Hippocampal formation (tissue), 2 donors: ENCODE data around the gene AOPEP.
"Not testable (repeated sequence)": the region's sequence is repeated elsewhere in the genome, so short reads cannot be mapped to it uniquely, and the experiment has no call there.

ENCODE experiments used
- DNase-seq, 2 donors: peaks; one replicate each; lab custom pipeline; 2025; lab: John Stamatoyannopoulos, UW

The AOPEP gene

DNA sequence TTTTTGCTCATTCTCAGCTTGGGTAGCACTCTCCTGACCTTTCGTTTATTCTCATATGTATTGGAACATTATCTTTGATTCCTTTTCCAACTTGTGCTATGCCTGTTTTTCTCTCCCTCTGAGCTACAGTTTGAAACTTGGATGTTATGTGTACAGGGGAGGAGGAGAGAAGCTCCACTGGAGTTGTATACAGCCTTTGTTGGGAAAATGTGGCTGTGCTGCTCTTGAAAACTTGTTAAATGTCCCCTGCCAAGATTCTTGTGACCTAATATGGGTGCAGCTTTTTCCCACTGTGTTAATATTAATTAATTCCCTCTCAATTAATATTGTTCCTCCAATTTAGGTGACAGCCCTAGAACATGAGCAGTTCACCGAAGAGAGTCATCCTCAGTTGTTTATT, 235.4 kb downstream of the AOPEP start:
- peak in 1 of 2 donors; percentile 28 for DNase-seq

DNA sequence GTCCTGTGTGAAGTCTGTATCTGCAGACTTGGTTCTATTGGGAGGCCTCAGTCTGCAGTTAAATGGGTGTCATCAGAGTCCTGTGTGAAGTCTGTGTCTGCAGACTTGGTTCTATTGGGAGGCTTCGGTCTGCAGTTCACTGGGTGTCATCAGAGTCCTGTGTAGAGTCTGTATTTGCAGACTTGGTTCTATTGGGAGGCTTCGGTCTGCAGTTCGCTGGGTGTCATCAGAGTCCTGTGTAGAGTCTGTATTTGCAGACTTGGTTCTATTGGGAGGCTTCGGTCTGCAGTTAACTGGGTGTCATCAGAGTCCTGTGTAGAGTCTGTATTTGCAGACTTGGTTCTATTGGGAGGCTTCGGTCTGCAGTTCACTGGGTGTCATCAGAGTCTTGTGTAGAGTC, 239.1 kb downstream of the AOPEP start:
- not testable (repeated sequence) for DNase-seq

DNA sequence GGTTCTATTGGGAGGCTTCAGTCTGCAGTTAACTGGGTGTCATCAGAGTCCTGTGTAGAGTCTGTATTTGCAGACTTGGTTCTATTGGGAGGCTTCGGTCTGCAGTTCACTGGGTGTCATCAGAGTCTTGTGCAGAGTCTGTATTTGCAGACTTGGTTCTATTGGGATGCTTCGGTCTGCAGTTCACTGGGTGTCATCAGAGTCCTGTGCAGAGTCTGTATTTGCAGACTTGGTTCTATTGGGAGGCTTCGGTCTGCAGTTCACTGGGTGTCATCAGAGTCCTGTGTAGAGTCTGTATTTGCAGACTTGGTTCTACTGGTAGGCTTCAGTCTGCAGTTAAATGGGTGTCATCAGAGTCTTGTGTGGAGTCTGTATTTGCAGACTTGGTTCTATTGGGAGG, 239.5 kb downstream of the AOPEP start:
- peak in 1 of 2 donors; percentile 14 for DNase-seq

DNA sequence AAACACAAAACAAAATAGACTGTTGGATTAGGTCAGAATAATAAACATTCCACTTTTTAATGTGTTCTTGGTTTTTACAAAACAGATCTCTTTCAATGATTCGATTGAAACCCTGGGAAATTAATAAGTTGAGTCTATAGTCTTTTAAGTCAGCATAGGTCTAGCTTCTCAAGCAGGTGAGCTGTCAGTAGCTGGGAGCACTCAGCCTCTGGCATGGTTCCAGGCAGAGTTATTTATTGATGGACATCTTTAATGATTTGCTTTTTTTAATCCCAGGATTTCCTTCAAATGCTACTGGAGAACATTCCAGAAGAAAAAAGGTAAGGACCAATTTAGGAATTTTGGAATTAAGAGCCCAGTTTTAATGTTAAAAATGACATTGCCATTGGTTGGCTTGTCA, 241.0 kb downstream of the AOPEP start:
- DNase-seq, result no peak

DNA sequence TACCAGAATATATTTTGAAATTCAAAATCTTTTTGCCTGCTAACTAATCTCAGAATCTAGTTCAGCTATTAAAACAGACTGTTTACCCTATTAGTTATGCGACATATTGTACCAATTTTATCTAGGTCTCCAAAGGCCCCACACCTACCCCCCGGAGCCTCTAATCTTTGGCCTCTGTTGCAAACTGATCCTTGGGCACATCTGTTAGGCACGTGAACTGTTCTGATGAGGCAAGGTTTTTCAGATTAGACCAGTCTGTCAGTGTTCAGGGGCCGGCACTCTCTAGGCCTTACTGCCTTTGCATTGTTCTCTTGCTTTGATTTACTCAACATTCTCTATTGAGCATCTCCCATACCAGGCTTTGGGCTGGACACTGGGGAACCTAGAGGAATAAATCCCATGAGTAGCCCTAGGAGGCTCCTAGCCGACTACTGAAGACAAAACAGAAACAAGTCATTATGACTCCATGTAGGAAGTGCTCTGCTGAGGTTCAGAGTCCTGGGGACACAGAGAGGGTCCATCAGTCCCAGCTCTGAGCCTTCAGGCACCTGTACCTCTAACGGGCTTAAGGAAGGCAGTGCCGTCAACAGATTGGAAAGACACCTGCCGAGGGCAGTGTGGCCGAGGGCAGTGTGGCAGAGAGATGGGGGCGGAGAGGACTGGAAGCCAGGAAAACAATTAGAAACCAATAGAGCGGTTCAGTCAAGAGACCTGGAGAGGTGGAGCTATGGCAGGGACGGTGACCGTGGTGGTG, 245.1 kb downstream of the AOPEP start:
- no peak for DNase-seq

DNA sequence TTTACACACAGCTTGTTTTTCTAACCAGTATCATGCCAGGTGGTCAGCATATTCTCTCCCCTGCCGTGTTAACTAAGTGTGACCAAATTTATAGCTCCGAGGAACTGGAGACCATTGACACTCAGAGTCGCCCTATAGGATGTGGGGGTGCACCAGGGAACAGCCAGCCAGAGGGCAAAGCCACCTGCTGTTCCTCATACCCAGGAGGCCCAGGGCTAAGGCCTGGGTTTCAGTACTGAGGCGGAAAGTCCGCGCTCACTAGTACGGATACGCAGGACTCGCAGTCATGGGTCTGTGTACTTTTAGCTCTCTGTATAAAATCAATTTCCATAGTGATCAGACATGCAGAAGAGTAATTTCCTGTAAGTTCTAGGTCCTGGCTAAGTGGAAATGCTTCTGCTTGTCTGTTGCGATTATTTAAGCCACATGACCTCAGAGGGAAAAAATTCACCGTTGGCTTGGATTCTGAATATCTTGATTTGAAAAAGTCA, 247.0 kb downstream of the AOPEP start:
- DNase-seq, result no peak

DNA sequence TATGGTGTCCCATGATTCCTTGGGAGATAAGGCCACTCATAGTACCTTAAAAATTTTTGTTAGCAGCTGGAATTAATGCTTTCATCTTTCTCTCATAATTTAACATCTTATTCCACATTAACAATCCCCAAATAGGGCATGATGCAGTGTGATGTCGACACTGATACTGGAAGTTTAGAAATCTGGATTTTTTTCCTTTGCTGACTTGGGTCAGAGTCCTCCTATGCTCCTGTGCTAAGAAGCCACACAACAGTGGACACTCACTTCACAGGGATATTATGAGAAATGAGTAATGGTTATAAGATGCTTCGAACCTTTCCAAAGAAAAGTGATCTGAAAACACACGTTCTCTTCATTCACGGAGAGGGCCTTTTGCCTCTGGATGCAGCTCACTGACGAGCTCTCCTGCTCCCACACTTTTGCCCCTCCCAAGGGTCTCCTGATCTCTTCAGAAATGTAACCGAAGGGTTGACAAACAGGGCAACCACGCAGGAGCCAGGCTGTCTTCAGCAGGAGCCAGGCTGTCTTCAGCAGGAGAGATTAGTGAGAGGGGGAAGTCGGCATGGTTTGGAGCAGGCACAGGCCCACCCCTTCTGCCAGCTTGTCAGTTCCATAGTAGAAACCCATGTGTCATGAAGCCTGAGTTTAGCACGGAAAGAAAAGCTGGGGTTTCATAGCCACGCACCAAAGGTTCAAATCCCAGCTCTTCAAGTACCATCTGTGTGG, 247.8 kb downstream of the AOPEP start:
- no peak for DNase-seq

DNA sequence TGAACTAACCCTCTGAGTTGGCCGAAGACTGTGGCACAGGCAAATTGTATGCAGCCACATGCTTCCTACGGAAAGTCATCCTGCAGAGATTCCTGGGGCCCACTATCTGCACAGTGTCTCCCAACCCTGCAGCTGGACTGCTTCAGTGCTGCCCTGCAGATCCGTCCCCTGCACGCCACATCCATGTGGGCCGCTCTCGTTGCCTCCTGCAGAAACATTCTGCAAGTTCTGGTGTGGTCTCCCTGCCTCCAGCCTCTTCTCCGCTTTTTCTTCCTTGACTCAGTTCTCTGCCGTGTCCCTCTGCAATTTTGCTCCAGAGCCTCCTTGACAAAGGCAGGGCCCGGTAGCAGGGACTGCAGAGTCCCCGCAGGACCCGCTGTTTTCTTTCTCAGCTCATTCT, 249.0 kb downstream of the AOPEP start:
- DNase-seq, result no peak

DNA sequence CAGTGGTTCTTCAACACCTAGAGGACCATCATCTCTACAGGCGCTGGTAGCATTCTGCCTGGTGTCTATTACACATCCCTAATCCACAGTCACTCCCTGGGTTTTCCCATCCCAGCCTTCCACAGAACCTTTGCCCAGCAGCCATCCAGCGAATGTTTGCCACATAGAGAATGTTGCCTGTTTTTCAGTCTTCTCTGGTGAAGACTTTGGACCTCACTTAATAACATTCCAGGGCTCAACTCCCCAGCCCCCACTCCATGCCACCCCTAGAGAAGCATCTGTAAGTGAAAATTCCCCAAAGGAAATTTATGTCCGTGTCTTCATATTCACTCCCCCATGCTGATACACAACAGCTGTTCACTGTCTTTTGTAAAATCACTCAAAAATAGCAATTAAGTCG, 249.6 kb downstream of the AOPEP start:
- DNase-seq, result no peak

DNA sequence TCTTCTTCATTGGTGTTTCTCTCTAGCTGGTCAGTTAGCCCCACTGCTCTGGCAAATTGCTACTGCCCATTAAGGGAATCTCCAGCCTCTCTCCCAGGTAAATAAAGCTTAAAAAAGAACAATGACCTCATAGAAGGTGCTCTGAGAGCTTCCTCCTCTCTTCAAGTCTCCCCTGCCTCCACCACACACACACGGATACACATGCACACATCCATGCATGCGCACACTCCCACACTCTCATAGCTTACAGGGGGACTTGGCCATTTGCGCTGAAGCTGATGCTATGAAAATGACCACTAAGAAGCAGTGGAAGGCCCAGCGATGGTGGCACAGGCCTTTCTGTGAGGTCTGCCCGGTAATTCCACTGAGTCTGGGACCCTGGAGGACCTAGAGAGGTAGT, 250.9 kb downstream of the AOPEP start:
- DNase-seq, result no peak

DNA sequence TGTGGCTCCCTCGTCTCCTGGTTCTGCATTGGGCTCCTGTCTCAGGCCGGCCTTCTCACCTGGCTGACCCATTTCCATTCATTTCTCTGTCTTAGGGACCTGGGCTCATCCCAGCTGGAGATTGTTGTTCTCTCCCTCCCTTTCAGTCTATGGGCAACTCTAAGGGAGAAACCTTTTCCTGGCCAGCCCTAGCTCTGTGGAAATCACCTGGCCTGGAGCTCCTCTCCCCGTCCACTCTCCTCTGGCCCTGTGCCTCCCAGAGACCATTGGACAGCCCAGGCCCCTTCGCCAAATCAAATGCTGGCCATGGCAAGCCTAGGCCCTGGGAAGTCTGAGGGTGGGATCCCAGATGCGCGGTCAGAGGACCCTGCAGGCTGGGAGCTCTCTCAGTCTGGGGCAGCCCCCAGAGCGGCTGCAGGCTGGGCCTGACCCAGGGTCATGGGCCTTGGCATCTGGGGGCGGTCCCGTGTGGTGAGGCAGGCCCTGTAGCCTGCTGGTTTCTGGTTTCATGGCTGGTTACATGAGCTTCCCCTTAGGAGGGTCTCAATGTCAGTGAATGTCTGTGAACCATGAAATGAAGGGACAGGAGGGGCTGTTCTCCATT, 253.5 kb downstream of the AOPEP start:
- no peak for DNase-seq

DNA sequence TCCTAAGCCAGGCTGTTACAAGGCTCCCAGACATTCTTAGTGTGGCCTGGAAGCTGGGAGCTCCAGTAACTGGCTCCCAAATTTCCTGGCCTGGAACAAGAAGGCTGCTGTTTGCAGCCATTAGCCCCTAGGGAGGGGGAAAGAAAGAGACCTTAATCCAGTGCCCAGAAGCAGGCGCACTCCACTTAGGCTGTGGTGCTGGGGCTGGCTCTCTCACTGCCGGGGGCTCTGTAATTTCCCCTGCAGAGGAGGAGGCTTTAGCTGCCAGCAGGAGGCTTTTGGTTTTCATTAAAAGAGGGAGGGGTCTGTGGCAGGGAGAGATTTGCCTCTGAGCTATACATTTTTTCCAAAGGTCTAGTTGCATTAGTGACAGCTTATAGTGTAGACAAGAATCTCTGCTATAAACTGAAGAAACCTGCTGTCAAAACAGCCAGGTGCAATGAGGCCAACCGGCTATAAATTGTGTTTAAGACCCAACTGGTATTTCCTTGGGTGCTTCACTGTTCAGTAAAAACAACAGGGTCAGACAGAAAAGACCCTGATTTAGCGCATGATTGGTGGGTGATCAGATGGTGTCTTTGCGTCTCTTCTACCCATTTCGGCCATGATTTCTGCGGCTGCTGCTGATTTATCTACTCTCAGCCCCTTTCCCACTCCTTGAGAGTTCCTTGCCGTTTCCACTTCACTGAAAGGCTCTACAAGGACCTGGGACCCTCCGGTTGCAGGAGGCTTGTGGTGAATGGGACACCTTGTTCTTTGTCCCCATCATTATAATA, 254.6 kb downstream of the AOPEP start:
- no peak for DNase-seq

DNA sequence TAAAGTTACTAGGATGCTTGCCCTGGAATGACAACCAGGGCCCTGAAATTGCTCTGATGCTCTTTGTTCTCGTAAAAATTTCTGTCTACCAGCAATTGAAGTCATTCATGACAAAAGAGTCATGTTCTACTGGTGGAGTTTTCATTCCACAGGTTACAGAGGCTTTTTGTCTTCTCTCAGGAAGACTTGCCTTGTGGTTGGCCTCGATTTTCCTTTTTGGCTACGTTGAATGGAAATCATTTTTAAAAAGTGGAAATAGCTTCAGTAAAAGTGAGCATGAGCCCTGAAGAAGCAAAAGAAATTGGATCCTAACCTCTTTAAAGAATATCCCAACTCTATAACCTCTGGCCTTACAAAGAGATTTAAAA, 255.2 kb downstream of the AOPEP start:
- DNase-seq, result no peak

DNA sequence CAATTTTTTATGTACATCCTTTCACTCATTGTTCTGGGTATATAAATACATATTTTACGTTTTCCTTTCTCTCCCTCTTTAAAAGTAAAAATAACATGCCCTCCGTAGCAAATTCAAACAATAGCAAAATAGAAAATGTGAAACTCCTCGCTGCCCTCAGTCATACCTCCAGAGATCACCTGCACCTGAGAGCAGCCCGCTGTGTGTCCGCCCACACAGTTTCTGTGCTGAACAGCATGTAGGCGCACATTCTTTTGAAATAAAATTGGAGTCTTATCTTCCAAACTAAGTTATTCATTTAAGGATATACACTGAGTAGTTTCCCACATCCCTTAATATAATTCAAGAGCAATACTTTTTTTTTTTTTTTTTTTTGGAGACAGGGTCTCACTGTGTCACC, 255.7 kb downstream of the AOPEP start:
- no peak for DNase-seq

DNA sequence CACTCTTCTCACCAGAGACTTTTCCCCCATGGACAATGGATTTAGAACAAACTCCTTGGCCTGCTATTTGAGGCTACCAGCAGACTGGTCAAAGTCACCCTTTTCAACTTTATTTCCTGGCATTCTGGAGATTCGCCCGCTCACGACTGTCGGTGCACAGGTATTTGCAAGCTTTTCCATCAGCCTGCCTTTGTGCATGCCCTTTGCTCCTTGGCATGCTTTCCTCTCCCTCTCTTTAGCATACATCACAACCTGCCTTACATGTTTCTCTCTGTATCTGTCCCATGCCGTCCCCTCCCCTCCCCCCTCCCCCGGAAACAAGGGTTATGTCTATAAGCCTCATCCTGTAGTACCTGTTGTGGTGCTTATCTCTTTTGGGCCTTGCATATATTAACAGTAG, 257.1 kb downstream of the AOPEP start:
- no peak for DNase-seq

DNA sequence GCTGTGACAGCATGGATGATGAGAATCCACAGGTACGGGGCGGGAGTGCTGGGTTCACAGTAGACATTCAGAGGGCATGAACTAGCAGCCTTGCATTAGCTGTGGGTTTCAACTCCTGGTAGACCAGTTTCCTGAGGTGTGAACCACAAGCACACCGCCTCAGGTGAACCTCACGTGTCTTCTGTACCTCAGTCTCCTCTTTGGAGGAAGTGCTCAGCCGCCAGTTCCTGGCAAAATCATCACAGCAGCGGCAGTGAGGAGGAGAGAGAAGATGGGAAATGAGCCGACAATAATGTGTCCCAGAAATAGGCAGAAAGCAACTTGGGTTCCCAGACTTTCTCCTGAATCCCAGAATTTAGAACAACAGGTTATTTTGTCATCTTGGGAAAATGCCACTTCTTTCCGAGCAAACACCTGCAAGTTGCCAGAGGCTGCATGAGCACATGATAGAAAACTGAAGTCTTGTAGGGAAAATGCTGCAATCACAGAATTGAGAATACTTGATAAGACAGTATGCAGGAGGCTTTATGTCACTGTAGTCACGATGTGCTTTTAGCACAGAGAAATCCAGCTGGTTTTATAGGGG, 258.5 kb downstream of the AOPEP start:
- DNase-seq, result peak in 1 of 2 donors; percentile 6

DNA sequence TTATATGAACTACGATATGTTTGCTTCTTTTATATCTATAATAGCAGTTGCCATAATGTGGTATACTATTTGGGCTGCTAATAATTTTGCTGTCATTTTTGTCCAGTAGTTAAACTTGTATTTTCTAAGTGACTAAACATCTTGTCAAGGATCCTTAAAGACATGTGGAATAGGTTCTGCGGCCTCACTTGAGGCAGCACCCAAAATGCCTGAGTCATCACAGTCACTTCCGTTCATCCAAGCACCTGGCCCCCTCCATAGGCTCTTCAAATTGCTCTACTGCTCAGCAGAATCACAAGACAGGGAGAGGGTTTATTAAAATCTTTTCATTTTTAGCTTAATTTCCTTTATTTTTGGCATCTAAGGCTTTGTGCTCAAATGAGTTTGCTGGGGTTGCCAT, 259.1 kb downstream of the AOPEP start:
- no peak for DNase-seq

DNA sequence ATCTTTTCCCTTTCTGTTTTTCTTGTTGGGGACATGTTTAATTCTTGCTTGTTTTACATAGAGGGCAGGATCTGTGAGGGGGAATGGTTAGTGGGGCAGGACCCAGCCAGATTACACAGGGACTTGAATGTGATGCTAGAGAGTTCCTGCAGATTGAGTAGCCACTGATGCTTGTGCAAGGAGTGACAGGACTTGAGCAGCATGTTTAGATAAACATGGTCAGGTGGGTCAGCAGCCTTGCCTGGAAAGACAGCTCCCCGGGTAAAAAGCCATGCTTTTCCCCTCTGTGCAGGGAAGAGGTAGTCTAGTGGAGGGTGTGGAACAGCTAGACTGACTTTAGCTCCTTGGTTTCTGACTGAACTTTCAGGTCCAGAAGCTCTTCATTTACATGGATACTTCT, 261.2 kb downstream of the AOPEP start:
- DNase-seq, result no peak

DNA sequence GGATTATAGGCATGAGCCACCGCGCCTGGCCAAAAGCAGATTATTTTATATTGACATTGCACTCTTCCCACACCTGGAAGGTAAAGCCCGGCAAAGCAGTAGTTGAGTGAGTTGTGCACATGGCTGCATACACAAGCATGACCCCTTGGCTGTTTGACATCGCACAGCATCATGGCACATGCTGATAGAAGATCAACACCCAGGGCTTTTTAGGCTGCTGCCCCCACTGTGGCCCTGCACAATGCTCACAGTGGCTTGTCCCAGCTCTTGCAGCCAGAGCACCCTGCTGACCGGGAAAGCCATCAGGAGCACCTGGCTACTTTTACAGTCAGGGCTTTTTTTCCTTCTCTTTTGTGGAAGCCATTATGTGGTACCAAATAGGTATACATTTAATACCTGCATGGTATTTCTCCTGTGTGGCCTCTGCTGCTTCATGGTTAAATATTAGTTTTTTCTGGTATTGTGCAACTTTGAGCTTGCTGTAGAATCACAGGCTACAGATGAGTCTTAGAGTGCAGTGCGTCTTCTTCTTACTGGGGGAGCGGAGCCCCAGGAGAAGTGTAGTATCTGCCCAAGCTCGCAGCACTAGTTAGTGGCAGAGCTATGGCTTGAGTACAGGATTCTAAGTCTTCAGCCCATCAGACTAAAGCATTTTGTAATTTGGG, 264.5 kb downstream of the AOPEP start:
- no peak for DNase-seq

DNA sequence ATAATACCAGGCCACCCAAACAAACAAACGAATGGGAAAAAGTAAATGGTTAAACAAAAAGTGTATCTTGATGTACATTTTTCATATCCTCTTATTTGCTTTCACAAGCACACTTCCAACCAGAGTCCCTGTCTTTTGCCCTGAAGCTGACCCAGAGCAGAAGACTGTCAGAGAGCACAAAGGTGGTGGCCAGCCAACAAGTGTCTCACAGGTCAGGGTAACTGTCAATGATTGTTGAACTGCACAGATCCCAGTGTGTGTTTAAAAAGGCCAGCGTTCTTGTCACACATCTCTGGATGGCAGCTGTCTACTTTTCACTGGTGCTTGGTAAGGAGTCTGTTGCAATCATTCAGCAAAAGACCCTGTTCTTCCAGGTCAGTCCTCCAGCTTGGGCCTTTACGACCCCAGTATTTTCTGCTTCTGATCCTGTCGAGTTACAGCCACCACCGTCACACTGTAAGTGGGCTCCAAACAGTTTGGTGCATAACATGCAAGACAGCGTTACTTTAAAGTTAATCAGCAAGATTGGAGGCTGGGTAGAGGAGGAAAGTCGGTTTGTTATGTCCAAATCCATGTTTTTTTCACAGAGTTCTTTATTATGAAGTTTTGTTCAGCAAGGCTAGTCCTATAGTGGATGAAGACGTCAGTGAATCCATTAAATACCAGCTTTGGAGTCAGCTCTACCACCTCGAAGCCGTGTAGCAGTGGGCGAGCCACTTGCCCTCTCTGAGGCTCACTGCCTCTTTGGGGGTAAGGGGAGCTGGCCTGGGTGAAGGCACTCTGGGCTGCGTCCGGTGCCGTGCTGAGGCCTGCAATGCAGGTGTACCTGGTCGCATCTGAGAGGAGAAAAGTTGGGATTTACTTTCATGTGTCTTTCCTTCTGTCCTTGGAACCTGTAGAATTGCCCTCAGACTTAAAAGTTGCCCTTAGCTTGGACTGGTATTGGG, 265.7 kb downstream of the AOPEP start:
- no peak for DNase-seq
